ENCODE results near the gene DUSP28.
"Not testable (repeated sequence)": the region's sequence is repeated elsewhere in the genome, so short reads cannot be mapped to it uniquely, and the experiment has no call there.

The DUSP28 gene

GRCh38 chr2:240527153-240527750 is 32.9 kb upstream of the DUSP28 start:
- no peak for DNase-seq (ENCODE audit: low read depth in 2 of 2)

DNA sequence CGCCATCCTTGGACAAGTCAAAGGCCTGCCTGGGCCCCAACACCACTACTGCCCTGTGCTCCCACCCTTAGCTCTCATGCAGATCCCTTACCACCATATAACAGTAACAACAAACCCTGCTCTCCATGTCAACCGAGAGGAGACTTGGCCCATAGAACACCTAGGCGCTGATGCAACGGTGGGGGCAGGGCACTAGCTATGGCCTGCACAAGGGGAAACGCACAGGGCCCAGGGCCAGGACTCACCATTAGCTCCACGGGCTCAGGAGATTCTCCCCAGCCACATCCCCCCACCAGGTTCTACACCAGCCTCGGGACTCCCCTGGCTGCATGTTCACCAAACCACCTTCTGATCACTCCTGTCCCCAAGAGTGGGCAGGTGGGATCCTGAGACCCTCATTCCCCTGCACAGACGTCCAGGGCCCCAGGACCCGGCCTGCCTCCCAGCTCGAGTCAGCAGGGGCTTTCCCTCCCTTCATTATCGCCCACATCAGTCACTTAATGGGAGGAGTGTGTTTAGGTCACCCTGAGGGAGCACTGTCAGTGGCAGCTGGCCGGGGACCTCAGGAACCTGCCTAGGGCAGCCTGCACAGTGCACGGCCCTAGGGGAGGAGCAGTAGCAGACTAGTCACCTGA is 31.6 kb upstream of the DUSP28 start:
- DNase-seq (ENCODE audit: low read depth in 2 of 2) = no peak

GRCh38 chr2:240529344-240529999 is 30.7 kb upstream of the DUSP28 start:
- DNase-seq (ENCODE audit: low read depth in 2 of 2) = no peak

- DNase-seq (ENCODE audit: low read depth in 2 of 2) = no peak
Measured at GRCh38 chr2:240530181-240530580, 30.0 kb upstream of the DUSP28 start.

GRCh38 chr2:240531038-240531437 is 29.1 kb upstream of the DUSP28 start:
- DNase-seq (ENCODE audit: low read depth in 2 of 2) = no peak

DNA sequence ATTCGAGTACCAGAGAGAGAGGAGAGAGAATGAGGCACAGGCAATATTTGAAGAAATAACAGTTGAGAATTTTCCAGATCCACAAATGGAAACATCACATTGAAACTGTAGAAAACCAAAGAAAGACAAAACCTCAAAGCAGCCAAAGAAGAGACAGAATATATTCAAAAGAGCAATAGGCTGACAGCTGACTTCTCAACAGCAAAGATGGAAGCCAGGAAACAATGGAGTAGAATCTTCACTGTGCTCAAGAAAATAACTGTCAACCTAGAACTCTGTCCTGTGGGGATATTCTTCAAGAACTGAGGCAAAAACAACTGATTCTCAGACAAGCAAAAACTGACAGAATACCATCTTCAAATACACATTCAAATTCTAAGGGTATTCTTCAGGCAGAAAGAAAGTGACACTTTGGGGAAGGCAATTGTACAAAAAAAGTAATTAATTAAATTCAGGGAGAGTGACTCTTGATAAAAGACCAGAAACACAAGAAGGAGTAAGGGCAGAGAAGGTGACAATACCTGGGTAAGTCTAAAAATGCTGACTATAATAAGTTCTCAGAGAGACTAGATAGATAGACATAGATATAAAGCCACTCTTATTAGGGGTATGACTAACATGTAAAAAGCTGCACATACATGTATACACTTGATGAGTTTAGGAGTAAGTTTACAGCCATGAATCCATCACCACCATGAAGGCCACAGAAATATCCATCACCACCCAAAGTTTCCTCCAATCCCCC is 28.0 kb upstream of the DUSP28 start:
- no peak for DNase-seq (ENCODE audit: low read depth in 2 of 2)

DNA sequence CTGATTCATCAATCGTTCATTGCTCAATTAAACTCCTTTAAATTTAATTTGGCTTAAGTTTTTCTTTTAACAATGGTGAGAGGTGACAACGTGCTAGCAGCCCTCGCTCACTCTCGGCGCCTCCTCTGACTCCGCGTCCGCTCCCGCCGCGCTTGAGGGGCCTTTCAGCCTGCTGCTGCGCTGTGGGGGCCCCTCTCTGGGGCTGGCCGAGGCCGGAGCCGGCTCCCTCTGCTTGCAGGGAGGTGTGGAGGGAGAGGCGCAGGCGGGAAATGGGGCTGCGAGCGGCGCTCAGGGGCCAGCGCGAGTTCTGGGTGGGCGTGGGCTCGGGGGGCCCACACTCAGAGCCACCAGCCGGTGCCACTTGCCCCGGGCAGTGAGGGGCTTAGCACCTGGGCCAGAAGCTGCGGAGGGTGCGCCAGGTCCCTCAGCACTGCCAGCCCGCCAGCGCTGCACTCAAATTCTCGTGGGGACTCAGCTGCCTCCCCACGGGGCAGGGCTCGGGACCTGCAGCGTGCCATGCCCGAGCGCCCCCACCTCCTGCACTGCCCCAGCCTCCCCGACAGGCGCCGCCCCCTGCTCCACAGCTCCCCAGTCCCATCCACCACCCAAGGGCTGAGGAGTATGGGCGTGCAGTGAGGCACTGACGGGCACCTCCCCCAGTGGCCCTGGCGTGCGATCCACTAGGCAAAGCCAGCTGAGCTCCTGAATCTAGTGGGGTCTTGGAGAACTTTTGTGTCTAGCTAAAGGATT is 22.0 kb upstream of the DUSP28 start:
- DNase-seq (ENCODE audit: low read depth in 2 of 2) = no peak

DNA sequence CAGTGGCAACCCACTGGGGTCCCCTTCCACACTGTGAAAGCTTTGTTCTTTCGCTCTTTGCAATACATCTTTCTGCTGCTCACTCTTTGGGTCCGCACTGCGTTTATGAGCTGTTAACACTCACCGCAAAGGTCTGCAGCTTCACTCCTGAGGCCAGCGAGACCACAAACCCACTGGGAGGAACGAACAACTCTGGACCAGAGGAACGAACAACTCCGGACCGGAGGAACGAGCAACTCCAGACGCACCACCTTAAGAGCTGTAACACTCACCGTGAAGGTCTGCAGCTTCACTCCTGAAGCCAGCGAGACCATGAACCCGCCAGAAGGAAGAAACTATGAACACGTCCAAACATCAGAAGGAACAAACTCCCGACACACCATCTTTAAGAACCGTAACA is 21.1 kb upstream of the DUSP28 start:
- DNase-seq (ENCODE audit: low read depth in 2 of 2) = not testable (repeated sequence)

DNA sequence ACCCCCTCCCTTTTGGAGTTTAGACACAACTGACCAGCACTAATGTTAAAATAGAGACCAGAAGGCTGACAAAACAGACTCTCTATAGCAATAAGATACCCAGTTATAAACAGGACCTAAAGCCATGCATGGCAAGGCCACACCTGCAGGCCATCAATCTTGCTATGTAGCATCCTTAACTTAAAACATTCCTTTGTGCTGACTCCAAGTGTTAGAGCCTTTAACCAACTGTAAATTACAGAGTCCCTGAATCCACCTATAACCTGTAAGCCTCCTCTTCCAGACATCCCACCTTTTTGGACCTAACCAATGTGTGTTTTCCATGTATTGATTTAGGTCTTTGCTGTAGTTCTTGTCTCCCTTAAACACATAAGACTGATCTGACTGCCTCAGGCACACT is 20.3 kb upstream of the DUSP28 start:
- no peak for DNase-seq (ENCODE audit: low read depth in 2 of 2)

DNA sequence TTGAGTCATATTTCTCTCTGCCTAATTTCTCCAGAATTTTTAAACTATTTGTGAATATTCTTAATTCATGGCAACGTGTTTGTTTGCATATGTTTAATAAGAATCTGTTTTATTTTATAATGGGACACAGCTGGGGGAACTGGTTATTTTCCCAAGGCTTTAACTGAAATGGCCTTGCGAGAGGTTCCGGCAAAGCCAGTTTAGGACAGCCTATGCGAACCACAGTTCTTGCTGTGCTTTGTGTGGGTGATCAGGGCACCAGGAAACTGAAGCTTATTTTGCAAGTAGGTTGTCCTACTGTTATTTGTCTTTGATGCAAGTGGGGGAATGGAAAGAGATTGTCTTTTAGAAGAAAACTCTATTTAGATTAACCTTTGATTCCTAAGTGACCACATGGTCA is 8.9 kb upstream of the DUSP28 start:
- no peak for DNase-seq (ENCODE audit: low read depth in 2 of 2)

- DNase-seq (ENCODE audit: low read depth in 2 of 2) = no peak
Measured at GRCh38 chr2:240551811-240552210, 8.3 kb upstream of the DUSP28 start.

DNA sequence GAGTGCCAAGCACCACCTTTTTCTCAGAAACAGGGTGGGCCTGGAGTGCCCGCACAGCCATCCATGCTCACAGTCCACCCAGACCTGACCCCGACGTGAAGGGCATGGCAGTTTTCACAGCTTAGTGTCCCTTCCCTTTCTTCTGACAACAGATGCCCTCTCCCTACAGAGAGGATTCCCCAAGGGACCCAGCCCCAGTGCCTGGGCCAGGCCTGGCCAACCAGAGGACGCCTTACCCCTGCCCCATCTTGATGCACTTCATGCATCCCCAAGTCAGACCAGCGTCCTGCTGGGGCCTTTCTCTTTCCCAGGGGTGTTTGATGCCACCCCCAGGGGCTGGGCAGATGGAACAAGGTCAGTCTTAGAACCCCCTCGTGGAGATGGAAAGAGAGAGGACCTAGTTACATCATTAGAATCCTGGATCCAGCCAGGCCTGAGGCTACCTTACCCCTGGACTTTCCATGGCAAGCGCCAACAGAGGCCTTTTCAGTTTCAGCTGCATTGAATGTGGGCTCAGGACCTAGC is 6.1 kb upstream of the DUSP28 start:
- no peak for DNase-seq (ENCODE audit: low read depth in 2 of 2)

DNA sequence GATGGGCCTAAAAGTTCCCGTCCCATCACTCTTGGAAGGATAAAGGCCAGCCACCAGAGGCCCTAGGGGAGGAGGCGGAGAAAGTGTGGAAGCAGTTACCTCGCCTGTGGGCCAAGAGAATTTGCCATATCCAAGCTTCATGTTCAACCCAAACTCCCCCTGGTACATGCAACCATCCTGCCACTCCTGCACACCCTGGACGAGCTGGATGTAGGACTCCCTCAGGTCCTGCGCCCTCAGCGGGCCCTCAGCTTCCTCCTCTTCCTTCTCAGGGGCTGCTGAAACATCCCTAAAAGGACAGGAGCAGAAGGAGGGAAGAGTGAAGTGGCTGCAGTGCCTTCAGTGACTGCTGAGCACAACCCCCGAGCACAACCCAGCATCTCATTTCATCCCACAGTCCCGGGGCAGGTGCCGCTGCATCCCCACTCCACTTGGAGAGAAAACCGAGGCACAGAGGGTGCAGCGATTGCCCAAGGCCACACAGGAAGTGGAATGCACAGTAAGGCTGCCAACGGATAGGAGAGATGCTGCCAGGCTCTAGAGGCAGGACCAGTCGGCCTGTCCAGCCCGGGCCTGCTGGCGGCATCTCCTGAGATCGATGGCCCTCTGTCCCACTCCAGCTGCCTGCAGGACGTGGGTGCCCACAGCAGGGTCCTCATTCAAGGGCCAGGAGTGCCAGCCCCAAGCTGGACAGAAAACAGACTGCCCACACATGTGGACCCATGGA is 5.2 kb upstream of the DUSP28 start:
- no peak for DNase-seq (ENCODE audit: low read depth in 2 of 2)

- DNase-seq (ENCODE audit: low read depth in 2 of 2) = no peak
Measured at GRCh38 chr2:240555541-240556250, 4.5 kb upstream of the DUSP28 start.

- peak; percentile 35 to 47 for DNase-seq (ENCODE audit: low read depth in 2 of 2)
Measured at GRCh38 chr2:240556553-240557100, 3.5 kb upstream of the DUSP28 start.

GRCh38 chr2:240557101-240557751 is 2.9 kb upstream of the DUSP28 start:
- DNase-seq (ENCODE audit: low read depth in 2 of 2) = no peak

DNA sequence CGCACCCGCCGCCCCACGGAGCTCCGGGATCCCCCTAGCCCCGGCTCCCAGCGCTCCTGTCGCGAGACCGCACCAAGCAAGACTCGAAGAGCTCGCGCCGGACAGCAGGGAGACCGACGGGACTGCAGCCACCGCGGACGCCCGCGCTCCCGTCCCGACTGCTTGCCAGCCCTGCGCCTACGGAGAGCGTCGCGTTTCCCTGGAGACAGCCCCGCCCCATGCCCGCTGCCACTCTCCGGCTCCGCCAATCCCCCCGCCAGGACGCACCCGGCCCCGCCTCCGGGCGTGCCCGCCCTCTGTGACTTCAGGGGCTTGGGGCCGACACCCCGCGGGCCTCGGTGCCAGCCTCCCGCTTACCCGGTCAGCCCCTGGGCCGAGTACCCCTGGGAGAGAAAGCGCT is 2.3 kb upstream of the DUSP28 start, which contains the start of gene ANKMY1:
Gene ANKMY1, minus strand, starts transcription at position 181 of the 400 bp plus-strand sequence. CDS start 653 bp downstream, outside the sequence.
- peak; percentile 65 to 69 for DNase-seq (ENCODE audit: low read depth in 2 of 2)

- DNase-seq (ENCODE audit: low read depth in 2 of 2) = no peak
Measured at GRCh38 chr2:240558236-240558761, 1.9 kb upstream of the DUSP28 start.

DNA sequence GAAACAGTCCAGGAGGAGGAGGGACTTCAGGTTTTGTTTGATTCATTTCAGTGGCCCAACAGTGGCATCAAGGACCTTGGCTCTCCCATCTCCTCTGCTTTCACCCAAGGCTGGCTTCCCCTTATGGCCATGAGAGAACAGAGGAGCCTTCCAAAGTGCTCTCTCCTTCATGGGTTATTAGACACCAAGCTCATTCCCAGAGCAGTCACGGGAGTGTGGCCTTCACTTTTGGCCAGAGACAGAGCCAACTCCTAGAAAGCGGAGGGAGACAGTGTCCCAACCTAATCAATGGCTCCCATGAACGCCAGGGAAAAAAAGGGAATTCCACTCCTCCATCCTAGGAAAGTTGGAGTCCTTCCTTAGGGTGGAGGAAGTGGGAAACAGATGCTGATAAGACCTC is 871 bp upstream of the DUSP28 start:
- no peak for DNase-seq (ENCODE audit: low read depth in 2 of 2)
